Measurements from ENCODE around the gene ZEB1.
A peak's percentile ranks its signal among the peaks of the same experiment; 100 is the strongest.
"Not testable (repeated sequence)": the region's sequence is repeated elsewhere in the genome, so short reads cannot be mapped to it uniquely, and the experiment has no call there.

ZEB1 gene

DNA sequence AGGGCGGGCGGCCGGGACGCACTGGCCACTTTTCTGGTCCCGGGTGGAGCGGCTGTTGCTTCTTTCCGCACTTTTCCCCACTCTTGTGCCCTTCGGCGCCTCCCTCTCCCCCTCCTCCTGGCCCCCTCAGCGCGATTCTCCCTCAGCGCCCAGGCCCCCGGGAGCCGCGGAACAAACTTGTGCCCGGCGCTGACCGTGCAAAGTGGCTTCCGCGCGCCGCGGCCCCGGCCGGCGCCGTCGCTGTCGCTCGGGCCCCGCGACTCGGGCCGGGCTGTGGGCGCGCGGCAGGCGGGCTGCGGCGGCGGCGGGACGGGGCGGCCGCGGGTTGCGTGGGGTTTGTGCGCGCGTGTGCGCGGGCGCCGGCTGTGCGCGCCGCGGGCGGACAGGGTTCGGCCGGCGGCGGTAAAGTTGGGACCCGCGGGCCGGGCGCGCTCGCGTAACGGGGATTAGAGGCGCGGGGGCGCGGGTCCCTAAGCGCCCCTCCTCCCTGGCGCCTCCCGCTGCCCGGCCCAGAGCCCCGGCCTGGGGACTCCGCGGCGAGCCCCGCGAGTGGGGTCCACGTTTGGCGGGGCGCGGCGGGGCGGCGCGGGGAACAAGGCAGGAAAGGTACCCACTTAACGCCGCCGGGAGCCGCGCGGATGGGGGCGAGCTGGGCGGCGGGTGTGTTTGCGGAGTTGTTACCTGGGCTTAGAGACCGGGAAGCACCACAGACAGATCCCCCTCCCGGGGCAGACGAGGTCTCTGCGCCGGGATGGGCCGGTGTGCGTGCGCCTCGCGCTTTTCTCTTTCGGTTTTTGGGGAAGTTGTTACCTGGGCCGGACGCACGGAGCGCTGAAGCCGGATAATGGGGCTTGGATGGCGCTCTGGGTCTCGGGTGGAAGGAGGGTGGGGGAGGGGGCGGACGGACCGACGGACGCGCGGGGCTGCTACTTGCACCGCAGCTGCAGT is 860 bp downstream of the ZEB1 start:
- DNase-seq, result no peak

DNA sequence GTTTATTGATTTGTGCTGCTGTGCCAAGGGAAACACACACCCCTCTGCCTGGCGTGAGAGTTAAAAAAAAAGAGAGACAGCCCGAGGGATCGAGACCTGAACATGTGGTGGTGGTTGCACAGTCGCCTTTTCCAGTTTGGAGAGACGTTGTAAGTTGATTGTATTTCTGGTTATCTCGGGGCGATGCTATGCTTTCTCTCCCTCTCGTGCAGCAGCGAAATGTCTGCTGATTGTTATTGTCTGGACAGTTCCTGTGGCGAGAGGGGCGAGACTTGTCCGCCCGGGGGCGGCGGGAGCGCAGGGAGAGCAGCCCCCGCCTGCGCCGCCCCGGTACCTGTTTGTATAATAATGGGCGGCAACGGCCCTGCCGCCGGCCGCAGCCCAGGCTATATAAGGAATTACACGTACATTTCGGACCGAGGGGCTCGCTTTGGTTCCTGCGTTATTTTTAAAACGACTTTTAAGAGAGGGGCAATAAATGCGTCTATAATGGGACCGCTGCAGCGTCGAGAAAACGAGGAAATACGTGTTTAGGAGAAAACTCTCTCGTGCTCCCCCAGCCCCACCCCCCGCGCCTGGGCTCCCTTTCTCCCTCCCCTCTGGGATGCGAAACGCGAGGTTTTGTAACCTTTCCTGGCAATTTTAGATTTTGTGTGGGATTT is 1.7 kb downstream of the ZEB1 start:
- DNase-seq, result peak; percentile 63

DNA sequence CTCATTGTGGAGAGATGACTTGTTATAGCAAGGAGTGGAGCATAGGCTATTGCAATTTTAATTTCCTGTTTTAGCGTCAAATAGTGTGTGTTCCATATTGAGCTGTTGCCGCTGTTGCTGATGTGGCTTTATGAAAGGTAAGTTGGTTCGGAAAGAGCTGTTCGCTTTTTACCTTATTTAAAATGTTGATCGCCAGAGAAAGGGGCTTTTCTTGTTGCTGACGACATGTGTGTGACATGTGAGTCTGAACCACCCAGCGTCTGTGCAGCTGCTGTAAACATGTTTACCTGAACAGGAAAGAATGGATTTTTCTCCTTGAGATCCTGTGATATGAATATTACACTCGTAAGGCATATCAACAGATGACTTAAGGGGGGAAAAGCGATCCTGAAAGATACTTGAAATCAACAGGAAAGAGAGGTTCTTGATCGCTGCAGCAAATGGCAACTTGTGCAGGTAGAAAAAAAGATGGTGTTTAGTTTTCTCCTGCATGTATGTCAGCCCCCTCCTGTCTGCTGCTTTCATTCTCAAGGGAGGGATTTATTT is 2.5 kb downstream of the ZEB1 start:
- no peak for DNase-seq

DNA sequence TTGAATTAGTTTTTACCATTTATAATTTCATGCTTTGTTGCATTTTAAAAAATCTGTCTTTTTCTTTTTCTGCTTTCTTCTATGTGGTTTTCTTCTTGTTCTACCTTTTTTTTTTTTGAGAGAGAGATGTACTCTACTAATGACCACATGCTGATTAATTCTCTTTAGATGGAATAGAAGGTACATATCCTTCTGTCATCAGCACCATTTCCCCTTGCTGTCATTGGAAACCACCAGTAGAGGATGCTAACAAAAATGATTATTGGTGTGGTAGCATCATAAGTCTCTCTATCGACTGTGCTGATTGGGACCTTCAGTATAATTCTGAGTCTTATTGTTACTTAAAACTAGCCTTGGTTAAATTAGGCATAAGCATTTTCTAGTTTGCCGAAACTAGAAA is 3.6 kb downstream of the ZEB1 start:
- DNase-seq, result no peak

DNA sequence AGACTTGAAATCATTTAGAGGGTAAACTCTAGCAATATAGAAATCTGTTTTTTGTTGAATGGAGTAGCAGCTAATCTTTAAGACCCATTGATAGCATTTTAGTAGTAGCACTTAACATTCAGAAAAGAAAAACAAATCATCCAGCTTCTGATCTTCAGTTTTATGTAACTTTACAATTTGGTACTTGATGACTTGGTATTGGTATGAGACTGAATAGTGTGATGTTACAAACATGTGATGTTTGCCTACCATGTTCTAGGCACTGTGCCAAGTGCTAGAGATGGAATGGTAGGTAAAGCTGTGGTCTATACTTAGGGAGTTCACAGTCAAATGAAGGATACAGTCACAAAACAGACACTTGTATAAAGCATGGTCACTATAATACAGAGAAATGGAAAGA is 21.3 kb downstream of the ZEB1 start:
- DNase-seq, result no peak

DNA sequence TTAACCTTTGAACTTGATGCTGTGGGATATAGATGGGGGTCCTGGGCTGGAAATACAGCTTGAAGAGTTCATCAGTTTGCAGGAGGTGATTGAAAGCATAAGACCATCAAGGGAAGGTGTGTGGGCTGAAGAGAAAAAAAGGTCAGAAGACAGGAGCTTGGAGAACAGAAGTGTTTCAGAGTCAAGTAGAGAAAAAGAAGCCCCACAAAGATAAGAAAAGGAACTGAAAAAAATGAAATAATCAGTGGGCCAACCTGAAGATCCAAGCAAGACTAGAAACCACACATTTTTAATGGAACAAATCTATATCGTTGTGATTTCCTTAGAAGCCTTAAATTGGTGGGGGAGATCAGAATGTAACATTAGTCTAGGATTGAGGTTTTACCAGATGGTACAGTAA is 22.5 kb downstream of the ZEB1 start:
- no peak for DNase-seq

DNA sequence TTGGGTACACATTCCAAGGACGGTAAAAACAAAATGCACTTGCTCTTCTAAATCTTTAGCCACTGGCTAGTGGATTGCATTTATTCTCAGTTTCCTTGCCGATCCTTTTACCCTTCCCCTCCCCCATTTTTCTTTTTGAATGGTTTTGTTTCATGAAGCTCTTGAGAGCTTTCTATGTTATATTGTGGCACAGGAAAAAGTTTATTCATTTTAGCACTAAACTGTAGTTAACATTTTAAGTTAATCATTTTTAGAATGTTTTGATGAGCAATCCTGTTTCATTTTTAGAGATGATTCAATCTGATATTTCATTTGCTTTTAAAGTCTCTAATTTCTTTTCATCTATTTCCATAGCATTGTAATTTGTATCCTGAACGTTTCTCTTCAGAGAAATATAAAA is 24.0 kb downstream of the ZEB1 start:
- DNase-seq, result no peak

DNA sequence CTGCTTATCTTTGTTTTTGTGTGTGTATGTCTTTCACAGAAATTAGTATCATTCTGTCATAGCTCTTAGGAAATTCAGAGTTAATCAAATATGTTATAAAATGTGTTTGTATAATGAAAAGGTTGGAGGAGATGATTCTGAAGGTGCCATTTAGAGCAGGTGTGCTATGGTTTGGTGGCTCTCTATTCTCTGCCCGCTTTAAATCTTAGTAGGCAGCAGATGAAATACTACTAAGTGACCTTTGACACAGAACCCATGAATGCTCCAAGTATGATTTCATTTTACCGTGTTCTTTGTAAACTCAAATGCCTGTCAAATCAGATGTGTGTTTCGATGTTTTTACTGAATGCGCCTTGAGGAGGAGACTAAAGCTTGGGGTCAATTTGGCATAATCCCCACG is 24.5 kb downstream of the ZEB1 start:
- DNase-seq, result no peak

DNA sequence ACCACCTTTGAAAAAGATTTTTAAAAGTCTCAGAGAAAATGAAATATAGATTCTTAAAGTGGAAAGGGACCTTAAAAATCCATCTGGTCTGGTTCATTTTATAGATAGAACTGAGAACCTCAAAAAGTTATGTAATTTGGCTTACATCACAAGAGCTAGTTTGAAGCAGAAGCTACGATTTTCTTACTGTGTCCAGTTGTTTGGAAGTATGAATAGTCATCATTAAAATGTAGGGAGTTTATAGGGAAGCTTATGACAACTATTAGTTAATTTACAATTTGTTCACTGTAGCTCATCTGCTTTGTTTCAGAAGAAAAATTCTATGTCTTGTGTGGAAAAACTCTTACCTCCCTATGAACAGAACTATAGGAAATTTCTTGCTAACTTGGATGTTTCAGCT is 26.9 kb downstream of the ZEB1 start:
- DNase-seq, result no peak

DNA sequence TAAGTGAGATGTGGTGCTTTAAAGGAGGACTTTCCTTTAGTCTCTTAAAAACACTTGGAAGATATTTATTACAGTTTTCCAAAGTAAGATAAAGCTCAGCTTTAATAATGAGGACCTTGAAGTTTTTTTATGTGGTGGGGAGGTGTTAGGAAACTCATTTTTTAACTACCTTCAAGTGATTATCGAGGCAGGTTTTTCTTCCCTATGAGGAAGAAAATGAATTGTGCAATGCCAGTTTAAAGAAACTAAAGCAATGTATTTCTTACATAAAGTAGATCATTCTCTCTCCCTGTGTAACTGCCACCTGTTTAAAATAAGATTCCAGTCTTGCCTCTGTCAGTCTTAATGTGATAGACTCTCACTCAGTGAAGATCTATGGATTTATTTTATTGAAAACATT is 27.9 kb downstream of the ZEB1 start:
- no peak for DNase-seq

DNA sequence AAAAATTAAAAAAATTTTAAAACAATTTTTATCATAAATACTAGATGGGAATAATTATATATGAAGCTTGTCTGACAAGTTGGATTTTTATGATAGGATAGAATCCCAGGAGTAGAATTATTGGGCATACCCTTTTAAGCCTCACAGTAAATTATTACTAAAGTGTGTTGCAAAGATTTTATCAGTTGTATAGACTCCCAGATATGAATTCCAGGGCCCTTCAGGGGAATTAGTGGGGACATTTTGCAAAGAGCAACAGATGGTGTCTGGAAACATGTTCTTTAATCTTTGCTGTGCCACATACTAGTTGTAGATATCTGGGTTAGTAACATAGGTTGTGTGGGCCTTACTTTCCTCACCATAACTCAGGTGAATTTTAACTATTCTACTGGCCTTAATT is 28.7 kb downstream of the ZEB1 start:
- DNase-seq, result no peak

DNA sequence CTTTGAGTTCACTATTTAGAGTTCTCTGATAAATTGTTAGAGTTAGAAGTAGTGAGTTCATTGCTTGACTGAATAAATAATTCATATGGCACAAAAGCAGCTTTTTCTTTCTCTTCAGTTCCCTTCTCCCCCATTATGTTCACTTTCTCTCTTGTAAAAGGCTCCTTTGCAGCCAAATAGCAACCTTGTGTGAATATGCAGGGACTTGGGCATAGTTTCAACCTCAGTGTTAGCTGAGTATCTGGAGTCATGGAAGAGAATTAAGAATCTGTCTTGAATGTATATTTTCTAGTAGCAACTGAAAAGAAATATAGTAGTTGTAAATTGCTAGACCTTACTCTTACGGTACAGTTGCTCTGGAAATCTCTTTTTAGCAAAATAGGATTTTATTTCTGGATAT is 31.9 kb downstream of the ZEB1 start:
- no peak for DNase-seq

DNA sequence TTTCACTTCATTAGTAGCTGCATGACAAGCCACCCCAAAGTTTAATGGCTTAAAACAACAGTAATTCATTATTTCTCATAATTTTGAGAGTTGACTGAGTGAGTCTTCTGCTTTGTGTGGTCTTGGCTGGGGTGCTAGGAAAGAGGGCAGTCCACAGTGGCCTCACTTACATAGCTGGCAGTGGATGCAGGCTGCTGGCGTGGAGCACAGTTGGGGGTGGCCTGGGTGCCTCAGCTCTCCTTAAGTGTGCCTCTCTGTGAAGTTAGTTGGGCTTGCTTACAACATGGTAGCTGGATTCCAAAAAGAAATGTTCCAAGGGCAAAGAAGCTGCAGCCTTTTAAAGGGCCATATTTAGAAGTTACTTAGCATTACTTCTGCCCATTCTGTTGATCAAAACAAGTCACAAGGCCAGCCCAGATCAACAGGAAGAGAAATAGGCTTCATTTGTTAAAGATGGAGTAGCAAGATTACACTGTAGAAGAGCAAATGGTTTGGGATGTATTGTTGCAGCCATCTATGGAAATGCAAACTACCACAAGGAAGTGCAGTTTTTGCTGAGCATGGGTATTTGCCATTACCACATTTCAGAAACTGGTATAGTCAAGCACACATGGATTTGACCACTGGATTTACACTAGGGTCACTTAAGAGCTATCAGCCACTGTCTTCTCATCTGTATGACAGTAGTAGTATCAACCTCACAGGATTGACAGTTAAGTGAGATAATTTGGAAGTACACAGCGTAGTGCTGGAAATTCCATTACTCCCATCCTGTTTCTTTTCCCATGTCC is 33.6 kb downstream of the ZEB1 start:
- DNase-seq, result no peak

DNA sequence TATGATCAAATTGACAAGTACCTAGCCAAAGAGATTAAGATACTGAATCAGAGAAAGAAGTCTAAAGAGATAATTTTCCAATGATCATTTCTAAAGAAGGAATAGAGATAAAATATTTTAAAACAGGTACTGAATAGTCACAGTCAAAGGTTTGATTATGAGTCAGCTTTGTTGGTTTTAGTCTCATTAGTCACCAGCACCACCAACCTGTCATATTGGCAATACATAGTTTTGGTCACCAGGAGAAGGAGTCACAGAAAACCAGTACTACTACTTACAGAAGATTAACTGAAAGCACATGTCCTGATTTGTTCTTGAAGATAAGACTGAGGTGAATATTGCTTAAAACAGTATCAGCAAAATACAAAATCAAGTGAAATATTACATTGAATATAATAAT is 34.6 kb downstream of the ZEB1 start:
- no peak for DNase-seq

DNA sequence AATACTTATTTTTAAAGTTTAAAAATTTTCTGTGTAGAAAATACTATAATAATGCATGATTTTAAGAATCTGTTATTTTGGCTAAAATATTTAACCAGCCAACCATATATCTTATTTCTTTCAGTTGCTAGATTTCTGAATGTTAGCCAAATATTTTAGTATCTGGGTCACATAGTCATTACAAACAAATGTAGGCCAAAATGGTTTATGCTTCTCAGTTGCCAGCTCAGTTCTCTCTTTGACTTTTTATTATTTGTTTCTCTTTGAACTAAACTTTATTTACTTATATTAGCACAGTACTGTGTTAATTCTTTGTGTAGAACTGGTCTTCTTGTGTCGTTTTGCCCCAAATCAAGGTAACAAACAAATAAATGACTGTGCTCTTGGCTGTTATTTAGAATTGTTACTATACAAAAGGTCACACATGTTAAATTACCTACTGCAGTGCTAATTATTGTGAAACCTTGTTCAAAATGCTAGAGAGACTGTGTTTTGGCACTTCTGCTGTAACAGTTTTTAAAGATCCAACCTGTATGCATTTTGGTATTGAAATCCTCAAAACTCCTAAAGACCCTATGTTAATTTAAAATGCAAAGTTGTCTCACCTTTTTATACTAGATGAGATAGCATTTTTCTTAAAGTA is 39.8 kb downstream of the ZEB1 start:
- no peak for DNase-seq

DNA sequence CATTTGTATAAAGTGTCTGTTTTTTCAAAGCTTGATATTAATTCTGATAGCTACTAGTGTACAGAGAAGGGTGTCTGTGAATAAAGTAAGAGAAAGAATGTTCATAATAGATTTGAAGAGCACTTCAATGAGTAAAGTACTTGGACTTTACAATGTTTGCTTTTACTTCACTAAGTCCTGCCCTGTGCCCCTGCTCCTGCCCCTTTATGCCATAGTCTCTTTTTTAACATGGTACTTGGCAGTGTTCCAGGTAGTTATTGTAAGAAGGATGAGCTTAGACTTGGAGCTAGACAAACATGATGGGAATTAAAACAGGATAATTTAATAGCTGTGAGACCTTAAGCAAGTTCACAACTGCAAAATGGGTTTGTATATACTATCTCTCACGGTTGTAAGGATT is 41.0 kb downstream of the ZEB1 start:
- DNase-seq, result no peak

DNA sequence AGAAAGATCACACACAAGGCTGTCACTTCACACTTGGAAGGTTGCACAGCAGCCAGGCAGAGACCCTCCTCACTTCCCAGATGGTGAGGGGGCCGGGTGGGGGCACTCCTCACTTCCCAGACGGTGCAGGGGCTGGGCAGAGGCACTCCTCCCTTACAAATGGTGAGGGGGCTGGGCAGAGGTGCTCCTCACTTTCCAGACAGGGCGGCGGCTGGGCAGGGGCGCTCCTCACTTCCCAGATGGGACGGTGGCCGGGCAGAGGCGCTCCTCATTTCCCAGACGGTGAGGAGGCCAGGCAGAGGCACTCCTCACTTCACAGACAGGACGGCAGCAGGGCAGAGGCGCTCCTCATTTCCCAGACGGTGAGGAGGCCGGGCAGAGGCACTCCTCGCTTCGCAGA is 42.5 kb downstream of the ZEB1 start:
- not testable (repeated sequence) for DNase-seq

DNA sequence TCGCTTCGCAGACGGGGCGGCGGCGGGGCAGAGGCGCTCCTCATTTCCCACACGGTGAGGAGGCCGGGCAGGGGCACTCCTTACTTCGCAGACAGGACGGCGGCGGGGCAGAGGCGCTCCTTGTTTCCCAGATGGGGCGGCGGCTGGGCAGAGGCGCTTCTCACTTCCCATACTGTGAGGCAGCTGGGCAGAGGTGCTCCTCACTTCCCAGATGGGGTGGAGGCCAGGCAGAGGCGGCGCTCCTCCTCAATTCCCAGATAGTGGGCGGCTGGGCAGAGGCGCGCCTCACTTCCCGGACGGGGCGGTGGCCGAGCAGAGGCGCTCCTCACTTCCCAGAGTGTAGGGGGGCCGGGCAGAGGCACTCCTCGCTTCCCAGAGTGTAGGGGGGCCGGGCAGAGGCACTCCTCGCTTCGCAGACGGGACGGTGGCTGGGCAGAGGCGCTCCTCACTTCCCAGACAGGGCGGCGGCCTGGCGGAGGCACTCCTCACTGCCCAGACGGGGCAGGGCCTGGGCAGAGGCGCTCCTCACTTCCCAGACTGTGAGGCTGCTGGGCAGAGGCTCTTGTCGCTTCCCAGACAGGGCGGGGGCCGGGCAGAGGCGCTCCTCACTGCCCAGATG is 43.1 kb downstream of the ZEB1 start:
- no peak for DNase-seq

DNA sequence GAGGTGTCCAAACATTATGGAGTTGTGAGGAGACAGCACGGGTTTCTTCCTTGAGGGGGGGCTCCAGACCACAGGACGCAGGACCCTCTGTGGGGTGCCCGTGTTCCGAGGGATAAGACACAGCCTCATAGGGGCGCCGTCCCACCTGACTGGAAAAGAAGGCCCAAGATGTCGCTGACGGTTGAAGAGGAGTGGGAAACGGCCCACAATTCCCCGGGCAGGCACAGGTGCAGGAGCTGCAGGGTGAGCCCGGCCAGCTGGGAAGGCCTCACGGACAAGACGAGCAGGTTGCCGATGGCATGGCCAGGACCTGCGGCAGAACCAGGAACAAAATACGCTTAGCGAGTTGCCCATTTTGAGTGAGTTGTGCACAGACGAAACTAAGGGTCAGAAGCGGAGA is 44.7 kb downstream of the ZEB1 start:
- not testable (repeated sequence) for DNase-seq

DNA sequence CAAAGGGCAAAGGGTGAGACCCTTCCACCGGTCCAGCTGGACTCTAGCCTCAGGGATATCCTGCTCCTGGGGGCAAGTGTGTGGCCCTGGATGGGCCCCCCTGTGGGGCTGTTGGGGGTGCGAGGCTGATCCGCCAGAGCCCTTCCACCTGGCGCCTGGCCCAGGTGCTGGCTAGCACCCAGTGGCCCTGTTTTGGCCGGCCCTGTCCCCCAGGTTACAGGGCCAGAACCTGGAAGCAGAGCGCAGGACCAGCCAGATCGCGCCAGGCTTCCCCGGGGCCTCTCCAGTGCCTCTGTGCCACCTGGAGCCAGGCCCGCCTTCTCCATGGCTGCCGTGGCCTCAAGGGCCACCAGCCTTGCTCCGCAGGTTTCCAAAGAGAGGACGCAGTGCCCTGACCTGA is 45.2 kb downstream of the ZEB1 start:
- not testable (repeated sequence) for DNase-seq

DNA sequence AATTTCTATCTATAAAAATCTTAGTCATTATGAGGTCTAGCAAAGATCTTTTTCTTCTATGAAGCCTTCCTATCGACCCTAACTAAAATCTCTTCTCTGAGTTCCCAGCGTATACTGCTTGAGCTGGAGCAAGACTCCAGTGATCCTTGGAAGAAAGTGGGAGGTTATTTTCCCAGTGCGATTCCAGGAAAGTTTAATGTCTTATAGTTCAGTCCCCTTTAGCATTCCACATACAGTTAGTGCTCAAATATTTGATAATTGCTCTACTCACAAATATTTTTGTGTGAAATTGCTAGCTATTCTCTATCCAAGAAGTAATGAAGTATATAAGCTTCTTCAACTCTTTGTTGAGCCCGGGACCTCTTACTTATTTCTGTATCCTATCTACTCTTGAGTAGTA is 47.7 kb downstream of the ZEB1 start:
- DNase-seq, result no peak

DNA sequence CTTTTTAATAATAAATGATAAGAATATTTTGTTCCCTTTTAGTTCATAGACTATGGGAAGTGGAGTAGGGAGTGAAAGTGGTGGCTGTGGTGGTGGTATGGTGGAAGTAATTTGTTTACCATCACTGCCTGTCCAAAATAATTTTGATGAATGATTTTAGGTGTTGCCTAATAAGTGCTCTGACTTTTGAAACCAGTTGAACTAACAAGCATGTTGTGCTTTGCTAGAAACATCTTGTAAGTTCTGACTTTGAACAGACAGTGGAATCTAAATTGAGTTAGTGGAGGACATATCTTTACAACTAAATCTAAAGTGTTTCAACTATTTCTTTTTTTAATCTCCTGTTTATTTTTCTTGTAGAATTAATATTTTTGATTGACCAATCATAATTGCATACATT is 49.7 kb downstream of the ZEB1 start:
- DNase-seq, result no peak
